ENCODE results near the gene RNF144A. TPM values are rescaled to one million over a fixed set of nuclear protein-coding genes. Genes with fewer than 3 reads are reported as not detected.

Gene RNF144A
- total RNA-seq, 1 experiment from 2014 or later, result 13.0 TPM

- no TSS peak for BruUV-seq (replicated peaks)
- Histone ChIP-seq H3K4me1 (ENCODE audit: control insufficient read depth in 1 of 2, insufficient read depth in 2 of 2, low read length in 2 of 2) (no peaks in the 10 kb centered on the region), H2AFZ (ENCODE audit: low read depth, low read length, poor library complexity, severe bottlenecking) (no peak overlapping the region), H3K36me3 (ENCODE audit: control insufficient read depth in 1 of 2, insufficient read depth in 2 of 2, low read length in 2 of 2) (no peaks in the 10 kb centered on the region), H4K20me1 (ENCODE audit: insufficient read depth) (no peaks in the 10 kb centered on the region), H3K9ac (ENCODE audit: low read length) (no peak overlapping the region), H3K4me2 (ENCODE audit: low read length) (no peak overlapping the region), H3K79me2 (ENCODE audit: insufficient read depth, low read length) (no peaks in the 10 kb centered on the region), H3K4me3 (replicated peaks in 1 of 2; ENCODE audit: low read depth in 1 of 2, low read length in 2 of 2) (no peak overlapping the region), H3K9me3 (ENCODE audit: control insufficient read depth in 1 of 2, insufficient read depth in 1 of 2, low read depth in 1 of 2, low read length in 2 of 2) (no peaks in the 10 kb centered on the region), H3K9me2 (ENCODE audit: insufficient read depth) (no peaks in the 10 kb centered on the region), H3K27me3 (ENCODE audit: insufficient read depth, low read length) (no peaks in the 10 kb centered on the region), H3K27ac (ENCODE audit: low read depth, low read length) (no peak overlapping the region)
- RAD21 ChIA-PET (ENCODE audit: low non-redundant PET in 1 of 2, low total read pairs in 2 of 2, uncharacterized antibody in 2 of 2, unreplicated experiment in 2 of 2), result no interaction called here
- ATAC-seq (no peak), DNase-seq (ENCODE audit: low read depth, low spot score) (no peak)
- POLR2A ChIA-PET, result no interaction called here
- TF ChIP-seq RAD21 (IDR thresholded peaks at IDR 0.05; ENCODE audit: low read depth) (no peak), POLR2A (IDR thresholded peaks at IDR 0.05; ENCODE audit: borderline replicate concordance, extremely low read depth, insufficient read depth, insufficient read length) (no peak), SIN3A (IDR thresholded peaks at IDR 0.05; ENCODE audit: low read depth) (no peak), POLR2AphosphoS5 (IDR thresholded peaks at IDR 0.05; ENCODE audit: low read depth, low read length) (no peak), ZNF274 (IDR thresholded peaks at IDR 0.05; ENCODE audit: low read depth, low read length) (no peak), SRF (IDR thresholded peaks at IDR 0.05; ENCODE audit: low read depth) (no peak), CBX3 (IDR thresholded peaks at IDR 0.05; ENCODE audit: low read depth) (no peak), YY1 (IDR thresholded peaks at IDR 0.05; ENCODE audit: extremely low read depth, insufficient replicate concordance, low read depth, low read length) (no peak), REST (IDR thresholded peaks at IDR 0.05; ENCODE audit: low read depth) (no peak), SP1 (IDR thresholded peaks at IDR 0.05; ENCODE audit: low read depth) (no peak), EZH2phosphoT487 (IDR thresholded peaks at IDR 0.05; ENCODE audit: borderline replicate concordance) (no peak), ZFX (IDR thresholded peaks at IDR 0.05) (no peak), EZH2 (IDR thresholded peaks at IDR 0.05) (no peak), ELF1 (IDR thresholded peaks at IDR 0.05; ENCODE audit: borderline replicate concordance, low read depth) (no peak), FOSL1 (IDR thresholded peaks at IDR 0.05; ENCODE audit: low read depth) (no peak), EGR1 (IDR thresholded peaks at IDR 0.05; ENCODE audit: low read depth) (no peak)
- TF ChIP-seq, protein P1, sequence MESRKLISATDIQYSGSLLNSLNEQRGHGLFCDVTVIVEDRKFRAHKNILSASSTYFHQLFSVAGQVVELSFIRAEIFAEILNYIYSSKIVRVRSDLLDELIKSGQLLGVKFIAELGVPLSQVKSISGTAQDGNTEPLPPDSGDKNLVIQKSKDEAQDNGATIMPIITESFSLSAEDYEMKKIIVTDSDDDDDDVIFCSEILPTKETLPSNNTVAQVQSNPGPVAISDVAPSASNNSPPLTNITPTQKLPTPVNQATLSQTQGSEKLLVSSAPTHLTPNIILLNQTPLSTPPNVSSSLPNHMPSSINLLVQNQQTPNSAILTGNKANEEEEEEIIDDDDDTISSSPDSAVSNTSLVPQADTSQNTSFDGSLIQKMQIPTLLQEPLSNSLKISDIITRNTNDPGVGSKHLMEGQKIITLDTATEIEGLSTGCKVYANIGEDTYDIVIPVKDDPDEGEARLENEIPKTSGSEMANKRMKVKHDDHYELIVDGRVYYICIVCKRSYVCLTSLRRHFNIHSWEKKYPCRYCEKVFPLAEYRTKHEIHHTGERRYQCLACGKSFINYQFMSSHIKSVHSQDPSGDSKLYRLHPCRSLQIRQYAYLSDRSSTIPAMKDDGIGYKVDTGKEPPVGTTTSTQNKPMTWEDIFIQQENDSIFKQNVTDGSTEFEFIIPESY (IDR thresholded peaks at IDR 0.05; ENCODE audit: extremely low read depth, insufficient replicate concordance, low read length), result no peak
- TF ChIP-seq, protein P2, sequence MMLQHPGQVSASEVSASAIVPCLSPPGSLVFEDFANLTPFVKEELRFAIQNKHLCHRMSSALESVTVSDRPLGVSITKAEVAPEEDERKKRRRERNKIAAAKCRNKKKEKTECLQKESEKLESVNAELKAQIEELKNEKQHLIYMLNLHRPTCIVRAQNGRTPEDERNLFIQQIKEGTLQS (IDR thresholded peaks at IDR 0.05), result no peak
- TF ChIP-seq, protein P3, sequence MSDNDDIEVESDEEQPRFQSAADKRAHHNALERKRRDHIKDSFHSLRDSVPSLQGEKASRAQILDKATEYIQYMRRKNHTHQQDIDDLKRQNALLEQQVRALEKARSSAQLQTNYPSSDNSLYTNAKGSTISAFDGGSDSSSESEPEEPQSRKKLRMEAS (IDR thresholded peaks at IDR 0.05), result no peak
- TF ChIP-seq, protein P4, sequence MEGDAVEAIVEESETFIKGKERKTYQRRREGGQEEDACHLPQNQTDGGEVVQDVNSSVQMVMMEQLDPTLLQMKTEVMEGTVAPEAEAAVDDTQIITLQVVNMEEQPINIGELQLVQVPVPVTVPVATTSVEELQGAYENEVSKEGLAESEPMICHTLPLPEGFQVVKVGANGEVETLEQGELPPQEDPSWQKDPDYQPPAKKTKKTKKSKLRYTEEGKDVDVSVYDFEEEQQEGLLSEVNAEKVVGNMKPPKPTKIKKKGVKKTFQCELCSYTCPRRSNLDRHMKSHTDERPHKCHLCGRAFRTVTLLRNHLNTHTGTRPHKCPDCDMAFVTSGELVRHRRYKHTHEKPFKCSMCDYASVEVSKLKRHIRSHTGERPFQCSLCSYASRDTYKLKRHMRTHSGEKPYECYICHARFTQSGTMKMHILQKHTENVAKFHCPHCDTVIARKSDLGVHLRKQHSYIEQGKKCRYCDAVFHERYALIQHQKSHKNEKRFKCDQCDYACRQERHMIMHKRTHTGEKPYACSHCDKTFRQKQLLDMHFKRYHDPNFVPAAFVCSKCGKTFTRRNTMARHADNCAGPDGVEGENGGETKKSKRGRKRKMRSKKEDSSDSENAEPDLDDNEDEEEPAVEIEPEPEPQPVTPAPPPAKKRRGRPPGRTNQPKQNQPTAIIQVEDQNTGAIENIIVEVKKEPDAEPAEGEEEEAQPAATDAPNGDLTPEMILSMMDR (IDR thresholded peaks at IDR 0.05 in 2 of 3, conservative IDR thresholded peaks at IDR 0.05 in 1 of 3; ENCODE audit: borderline replicate concordance in 1 of 3, insufficient read depth in 1 of 3, low read depth in 2 of 3, low read length in 2 of 3), result no peak
- CTCF ChIA-PET, result no interaction called here
- intact Hi-C loops (cut with micrococcal nuclease), result loop anchor here (5.0 to 10.0 kb wide), 2 partner anchors 124 to 217 kb away; partner anchors contain the start of gene RNF144A
Observed at GRCh38 chr2:7041421-7041820, 124.2 kb downstream of the RNF144A start.

Measured in HCT116 (cell line).